OCI-LY7 (cell line): Measurements from ENCODE around the gene GDPD4. TPM values are rescaled to one million over a fixed set of nuclear protein-coding genes. Genes with fewer than 3 reads are reported as not detected.

Experiments
- BruUV-seq: library from RNA; stranded (reverse); fragments of 400-500 nt; replicated peaks from 2 replicates; lab custom pipeline; 2021; lab: Mats Ljungman, UMichigan
- CTCF ChIA-PET: fragments of 300-600 bp; sonication (Branson Sonifier 250); formaldehyde crosslinking; loops from one replicate; lab custom pipeline; 2022; ENCODE audit warnings: antibody characterized with exemption; ENCODE audit not compliant: unreplicated experiment; lab: Charles Lee
- POLR2A ChIA-PET: fragments of 300-600 bp; sonication (Branson Sonifier 250); formaldehyde crosslinking; loops from one replicate; lab custom pipeline; 2022; ENCODE audit warnings: antibody characterized with exemption; lab: Charles Lee
- DNase-seq: peaks from one replicate; pipeline ENCODE4 v3.0.0-alpha.2; 2015; ENCODE audit warnings: low spot score
- H2AFZ ChIP-seq: fragments of 200-600 bp; sonication (generic), shearing (Covaris generic); 2 replicates; pipeline ENCODE4 v1.6.1; 2014; ENCODE audit warnings: mild to moderate bottlenecking, antibody characterized with exemption, low read length, moderate library complexity
- H3K27ac ChIP-seq: fragments of 200-600 bp; sonication (generic); 2 replicates; pipeline ENCODE4 v1.5.1; 2014; ENCODE audit warnings: mixed run types, low read depth, mild to moderate bottlenecking, moderate library complexity, low read length, inconsistent platforms; ENCODE audit not compliant: poor library complexity, severe bottlenecking
- H3K36me3 ChIP-seq: fragments of 200-600 bp; sonication (generic); 2 replicates; pipeline ENCODE4 v1.6.1; 2014; ENCODE audit warnings: mild to moderate bottlenecking, antibody characterized with exemption, low read length, moderate library complexity, mixed read lengths; ENCODE audit not compliant: insufficient read depth
- H3K4me1 ChIP-seq: fragments of 200-600 bp; sonication (generic); 2 replicates; pipeline ENCODE4 v1.5.1; 2014; ENCODE audit warnings: mild to moderate bottlenecking, low read length; ENCODE audit not compliant: insufficient read depth, poor library complexity, severe bottlenecking
- H3K4me2 ChIP-seq: fragments of 200-600 bp; sonication (generic); 2 replicates; pipeline ENCODE4 v1.6.1; 2014; ENCODE audit warnings: mild to moderate bottlenecking, low read length
- H3K4me3 ChIP-seq: fragments of 200-600 bp; sonication (generic); 2 replicates; pipeline ENCODE4 v1.5.1; 2014; ENCODE audit warnings: mild to moderate bottlenecking, low read depth, low read length; ENCODE audit not compliant: poor library complexity, severe bottlenecking
- H3K79me2 ChIP-seq: fragments of 200-600 bp; sonication (generic); 2 replicates; pipeline ENCODE4 v1.6.1; 2016; ENCODE audit warnings: low read depth, mild to moderate bottlenecking, low read length, moderate library complexity, mixed read lengths; ENCODE audit not compliant: insufficient read depth
- H3K9me2 ChIP-seq: fragments of 200-600 bp; sonication (generic); 2 replicates; pipeline ENCODE4 v1.6.1; 2016; ENCODE audit warnings: mild to moderate bottlenecking, low read length, mixed read lengths; ENCODE audit not compliant: insufficient read depth
- H3K9me3 ChIP-seq: fragments of 200-600 bp; sonication (generic); 2 replicates; pipeline ENCODE4 v1.6.1; 2014; ENCODE audit warnings: mild to moderate bottlenecking, mixed run types, low read length, mixed read lengths
- H4K20me1 ChIP-seq: fragments of 200-600 bp; sonication (generic); 2 replicates; pipeline ENCODE4 v1.6.1; 2014; ENCODE audit warnings: mild to moderate bottlenecking, antibody characterized with exemption, low read length, moderate library complexity, mixed read lengths; ENCODE audit not compliant: insufficient read depth
- CTCF ChIP-seq: fragments of 200-600 bp; sonication (generic); conservative IDR thresholded peaks from 2 replicates; pipeline ENCODE4 v1.5.1; 2014; ENCODE audit warnings: mild to moderate bottlenecking, antibody characterized with exemption, low read length, moderate library complexity, mixed read lengths
- EZH2phosphoT487 ChIP-seq: fragments of 200-600 bp; sonication (generic); IDR thresholded peaks from 2 replicates; pipeline ENCODE4 v1.6.1; 2018; ENCODE audit warnings: low read depth, borderline replicate concordance, mild to moderate bottlenecking, mixed run types, antibody characterized with exemption, low read length, moderate library complexity, mixed read lengths
- intact Hi-C: fragments of 100-400 bp; cut with micrococcal nuclease; formaldehyde crosslinking; loops from one replicate; pipeline ENCODE4 v1.10.0; 2022; ENCODE audit not compliant: unreplicated experiment
- total RNA-seq, 2 experiments: library from RNA; depleted of rRNA in 1 of 2; stranded (reverse); fragments of >200 nt in 1 of 2; shearing (Covaris generic) in 1 of 2; gene quantifications; 2 replicates each; pipeline ENCODE4 v1.2.3, GENCODE V29; 2014 to 2022

The GDPD4 gene
- total RNA-seq, 2 experiments from 2014 or later = not detected

GRCh38 chr11:77308838-77309237 lies 7.4 kb upstream of the GDPD4 start:
- CTCF ChIA-PET = no interaction called here
- TF ChIP-seq EZH2phosphoT487 (no peak), CTCF (no peak)
- no peaks in the 10 kb centered on the region for H3K9me2 ChIP-seq
- intact Hi-C loops = no loop called here
- POLR2A ChIA-PET = interaction anchor here (0.7 to 1.0 kb wide), 2 partner anchors 10 to 1690 kb away, joined by 3 to 5 read pairs; no protein-coding TSS in a partner anchor
- no peaks in the 10 kb centered on the region for H3K36me3 ChIP-seq
- no peaks in the 10 kb centered on the region for H3K79me2 ChIP-seq
- H3K9me3 ChIP-seq = no peaks in the 10 kb centered on the region
- H3K4me3 ChIP-seq = no peak overlapping the region
- BruUV-seq = no TSS peak
- no peak overlapping the region for H2AFZ ChIP-seq
- no peak overlapping the region for H3K4me2 ChIP-seq
- H4K20me1 ChIP-seq = no peaks in the 10 kb centered on the region
- H3K4me1 ChIP-seq = no peaks in the 10 kb centered on the region
- DNase-seq = no peak
- H3K27ac ChIP-seq = no peak overlapping the region

- no peak overlapping the region for H3K27ac ChIP-seq
- CTCF ChIA-PET = no interaction called here
- no peaks in the 10 kb centered on the region for H3K79me2 ChIP-seq
- no peaks in the 10 kb centered on the region for H4K20me1 ChIP-seq
- no TSS peak for BruUV-seq
- no peaks in the 10 kb centered on the region for H3K9me3 ChIP-seq
- H2AFZ ChIP-seq = no peak overlapping the region
- no peak overlapping the region for H3K4me3 ChIP-seq
- no peak for DNase-seq
- TF ChIP-seq EZH2phosphoT487 (no peak), CTCF (no peak)
- H3K4me1 ChIP-seq = no peaks in the 10 kb centered on the region
- intact Hi-C loops = no loop called here
- POLR2A ChIA-PET = interaction anchor here (1.0 kb wide), 1 partner anchor 11 kb away, joined by 3 read pairs; no protein-coding TSS in a partner anchor
- H3K36me3 ChIP-seq = no peaks in the 10 kb centered on the region
- H3K4me2 ChIP-seq = no peak overlapping the region
- no peaks in the 10 kb centered on the region for H3K9me2 ChIP-seq
Measured at GRCh38 chr11:77303328-77303727, 1.8 kb upstream of the GDPD4 start.

GRCh38 chr11:77302752-77303151 lies 1.3 kb upstream of the GDPD4 start:
- H3K79me2 ChIP-seq = no peaks in the 10 kb centered on the region
- no peaks in the 10 kb centered on the region for H4K20me1 ChIP-seq
- POLR2A ChIA-PET = interaction anchor here (1.0 kb wide), 1 partner anchor 12 kb away, joined by 3 read pairs; no protein-coding TSS in a partner anchor
- H3K4me2 ChIP-seq = no peak overlapping the region
- CTCF ChIA-PET = no interaction called here
- H3K9me3 ChIP-seq = no peaks in the 10 kb centered on the region
- BruUV-seq = no TSS peak
- no peaks in the 10 kb centered on the region for H3K9me2 ChIP-seq
- no peak for DNase-seq
- H2AFZ ChIP-seq = no peak overlapping the region
- H3K36me3 ChIP-seq = no peaks in the 10 kb centered on the region
- intact Hi-C loops = no loop called here
- no peak for TF ChIP-seq EZH2phosphoT487
- no peak for TF ChIP-seq CTCF
- no peak overlapping the region for H3K4me3 ChIP-seq
- no peak overlapping the region for H3K27ac ChIP-seq
- no peaks in the 10 kb centered on the region for H3K4me1 ChIP-seq
